AG09309 (cell line): ENCODE data around the gene KIF25.

Source experiments
- DNase-seq: peaks from one replicate; pipeline ENCODE4 v3.0.0-alpha.2; 2010; ENCODE audit warnings: low read depth
- H3K4me3 ChIP-seq: 2 replicates; pipeline ENCODE4 v1.5.1; 2011; ENCODE audit warnings: mild to moderate bottlenecking, low read depth, low read length, moderate library complexity; ENCODE audit not compliant: control insufficient read depth
- CTCF ChIP-seq: IDR thresholded peaks from 2 replicates; pipeline ENCODE4 v1.5.1; 2011; ENCODE audit warnings: mild to moderate bottlenecking, low read depth, low read length, inconsistent platforms; ENCODE audit not compliant: insufficient read depth, control insufficient read depth; ENCODE audit errors: missing control alignments

Gene KIF25

DNA sequence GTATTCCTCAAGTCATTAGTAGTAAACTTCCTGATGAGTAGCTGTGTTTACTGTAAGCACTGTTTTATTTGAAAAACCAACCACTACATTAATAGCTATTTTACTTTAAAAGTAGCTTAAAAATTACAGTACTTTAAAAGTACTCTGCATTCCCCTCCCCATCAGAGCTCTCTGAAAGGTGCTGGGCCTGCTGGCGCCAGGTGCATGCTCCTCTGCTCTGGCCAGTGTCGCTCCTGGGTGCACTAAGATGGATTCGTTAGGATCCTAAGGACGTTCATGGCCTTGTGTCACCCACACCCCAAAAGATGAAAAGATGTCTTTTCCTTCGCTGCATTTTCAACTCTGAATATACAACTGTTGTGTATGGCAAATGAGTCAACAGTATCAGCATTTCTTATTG, 43.9 kb upstream of the KIF25 start:
- no peak for TF ChIP-seq CTCF
- no peak for DNase-seq
- H3K4me3 ChIP-seq: no peak overlapping the region

GRCh38 chr6:167954151-167954550, 43.3 kb upstream of the KIF25 start:
- no peak for DNase-seq
- H3K4me3 ChIP-seq: no peak overlapping the region
- TF ChIP-seq CTCF: no peak

- no peak overlapping the region for H3K4me3 ChIP-seq
- no peak for DNase-seq
- no peak for TF ChIP-seq CTCF
Measured at GRCh38 chr6:167956491-167956890, 41.0 kb upstream of the KIF25 start.

- no peak overlapping the region for H3K4me3 ChIP-seq
- DNase-seq: no peak
- no peak for TF ChIP-seq CTCF
Measured at GRCh38 chr6:167956983-167957492, 40.4 kb upstream of the KIF25 start.

DNA sequence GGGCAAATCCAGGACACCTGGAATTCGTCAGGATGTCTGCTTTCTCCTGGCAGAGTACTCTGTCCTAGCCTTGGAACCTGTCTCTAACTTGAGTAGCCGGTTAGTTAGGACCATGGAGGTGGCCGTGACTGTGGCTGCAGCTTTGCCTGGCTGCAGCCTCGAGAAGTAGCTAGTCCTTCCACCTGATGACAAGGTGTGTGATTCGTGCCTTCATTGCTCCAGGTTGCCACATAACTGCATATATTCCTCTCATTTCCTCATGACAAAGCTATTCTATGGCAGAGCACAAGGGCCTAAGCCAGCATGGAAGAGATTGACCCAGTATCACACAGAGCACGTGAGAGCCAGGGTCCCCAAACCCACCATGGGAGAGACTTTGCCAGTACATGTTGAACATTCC, 39.8 kb upstream of the KIF25 start:
- H3K4me3 ChIP-seq: no peak overlapping the region
- TF ChIP-seq CTCF: no peak
- no peak for DNase-seq

DNA sequence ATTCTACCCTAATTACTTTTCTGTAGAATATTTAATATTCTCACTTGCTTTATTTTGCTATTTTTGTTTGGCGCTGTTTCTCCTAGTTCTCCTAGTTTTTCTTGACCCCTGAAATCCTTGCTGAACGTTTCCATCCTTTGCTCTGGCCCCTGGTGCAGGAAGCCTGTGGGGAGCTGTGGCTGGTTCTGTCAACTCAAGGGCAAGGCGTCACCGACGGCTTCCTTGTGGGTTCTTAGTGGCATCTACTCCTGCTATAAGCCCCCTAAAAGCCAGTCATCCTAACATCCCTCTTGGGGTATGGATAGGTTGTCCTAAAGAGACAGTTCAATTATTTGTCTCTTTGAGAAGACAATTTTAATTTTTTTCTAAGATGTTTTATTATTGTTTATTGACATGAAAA, 36.9 kb upstream of the KIF25 start:
- no peak overlapping the region for H3K4me3 ChIP-seq
- TF ChIP-seq CTCF: no peak
- DNase-seq: no peak

DNA sequence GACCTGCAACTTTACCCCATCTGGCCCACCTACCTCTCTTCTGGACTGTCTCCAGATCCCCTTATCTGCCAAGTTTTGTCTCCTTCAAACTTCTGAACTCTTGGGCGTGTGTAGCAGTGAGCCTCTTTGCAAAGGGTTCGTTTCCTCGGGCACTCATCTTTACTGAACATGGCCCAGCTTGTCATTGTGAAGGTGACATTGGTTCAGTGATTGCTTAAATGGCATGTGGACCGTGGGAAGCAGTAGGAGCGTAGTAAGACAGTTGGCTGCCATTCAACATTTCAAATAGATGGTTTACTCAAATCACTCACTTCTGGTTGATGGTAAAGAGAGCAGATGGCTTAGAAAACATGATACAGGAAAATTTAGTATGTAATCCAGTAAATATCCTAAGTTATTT, 34.8 kb upstream of the KIF25 start:
- no peak for DNase-seq
- no peak overlapping the region for H3K4me3 ChIP-seq
- TF ChIP-seq CTCF: no peak
